ENCODE results near the gene RAB8B. TPM values are rescaled to one million over a fixed set of nuclear protein-coding genes. Genes with fewer than 3 reads are reported as not detected.

The RAB8B gene
- total and polyA plus RNA-seq, 9 of the 15 experiments (the other 6 are each of a cell fraction or from before 2014, with no cell fraction given) = 7.8 to 32.1 (median 24.2) TPM

GRCh38 chr15:63263519-63263918, 74.1 kb downstream of the RAB8B start:
- no peak for ATAC-seq

More at GRCh38 chr15:63263519-63263918, 74.1 kb downstream of the RAB8B start:
- BruUV-seq (replicated peaks) = no TSS peak
- Histone ChIP-seq H4K20me1 (replicated peaks; ENCODE audit: control insufficient read depth, insufficient read depth, low read length) (no peaks in the 10 kb centered on the region), H3K9ac (ENCODE audit: insufficient read depth in 1 of 2, low read depth in 2 of 2, low read length in 2 of 2) (no peak overlapping the region), H3K4me1 (replicated peaks in 1 of 2; ENCODE audit: control insufficient read depth in 2 of 2, insufficient read depth in 2 of 2, low read length in 2 of 2) (no peaks in the 10 kb centered on the region), H2AFZ (ENCODE audit: low read depth, low read length) (no peak overlapping the region), H3K4me3 (no peak overlapping the region), H3K4me2 (ENCODE audit: insufficient read depth, low read length) (no peak overlapping the region), H3K9me1 (ENCODE audit: control insufficient read depth, insufficient read depth, low read length) (no peaks in the 10 kb centered on the region), H3K79me2 (ENCODE audit: control insufficient read depth, insufficient read depth, low read length) (no peaks in the 10 kb centered on the region), H3K9me3 (replicated peaks; ENCODE audit: control insufficient read depth, insufficient read depth, low read depth, low read length) (no peaks in the 10 kb centered on the region), H3K27me3 (ENCODE audit: control insufficient read depth in 2 of 2, insufficient read depth in 2 of 2, low read length in 2 of 2) (no peaks in the 10 kb centered on the region), H3K36me3 (ENCODE audit: control insufficient read depth, insufficient read depth, low read length) (peaks cover 52% of the 10 kb centered on the region), H3K27ac (ENCODE audit: extremely low read depth, low read depth, low read length) (no peak overlapping the region)
- 81% methylated on average over 6 of the region's 6 CpGs for WGBS (ENCODE audit: insufficient coverage, low coverage, missing lambda C conversion rate)
- TF ChIP-seq SREBF2 (CRISPR knock-in tag; IDR thresholded peaks at IDR 0.05) (no peak), ZNF217 (CRISPR knock-in tag; IDR thresholded peaks at IDR 0.05) (no peak), ZNF280B (CRISPR knock-in tag; IDR thresholded peaks at IDR 0.05) (no peak), ZFX (CRISPR knock-in tag; IDR thresholded peaks at IDR 0.05) (no peak), NR2C2 (CRISPR knock-in tag; IDR thresholded peaks at IDR 0.05) (no peak), NR2C2 (tag; IDR thresholded peaks at IDR 0.05) (no peak), PTTG1 (tag; IDR thresholded peaks at IDR 0.05; ENCODE audit: low read depth) (no peak), ZNF232 (CRISPR knock-in tag; IDR thresholded peaks at IDR 0.05) (no peak), ZNF124 (CRISPR knock-in tag; IDR thresholded peaks at IDR 0.05) (no peak), PHTF2 (CRISPR knock-in tag; IDR thresholded peaks at IDR 0.05) (no peak), ZKSCAN1 (IDR thresholded peaks at IDR 0.05; ENCODE audit: low read depth, low read length) (no peak), ZFP91 (CRISPR knock-in tag; IDR thresholded peaks at IDR 0.05) (no peak), CCNT2 (IDR thresholded peaks at IDR 0.05; ENCODE audit: borderline replicate concordance, extremely low read depth, insufficient read length, low read depth, low read length) (no peak), NCOA6 (IDR thresholded peaks at IDR 0.05) (no peak), ZNF197 (CRISPR knock-in tag; IDR thresholded peaks at IDR 0.05; ENCODE audit: low read depth) (no peak), PRPF4 (IDR thresholded peaks at IDR 0.05; ENCODE audit: insufficient read depth, low read depth, low read length, poor library complexity, severe bottlenecking) (no peak), ZNF280A (IDR thresholded peaks at IDR 0.05; ENCODE audit: low read depth, partially characterized antibody) (no peak), ZNF76 (CRISPR knock-in tag; IDR thresholded peaks at IDR 0.05; ENCODE audit: borderline replicate concordance) (no peak)
- intact Hi-C loops (cut with micrococcal nuclease) (no loop called here), in situ Hi-C loops (cut with MboI) (no loop called here)
- POLR2A ChIA-PET = no interaction called here
- no peak for FAIRE-seq
- no peak for DNase-seq (ENCODE audit: extremely low read depth in 1 of 4, low spot score in 3 of 4)
- CTCF ChIA-PET (ENCODE audit: low intra/inter-chr PET ratio) = no interaction called here
